GM18498 (cell line): ENCODE measurements around the gene AFF3.

Experiments used
- ATAC-seq: cut with Tn5 transposase; IDR thresholded peaks from one replicate; pipeline ENCODE4 v1.9.1; 2021; ENCODE audit warnings: mild to moderate bottlenecking, moderate library complexity; ENCODE audit not compliant: unreplicated experiment

AFF3 gene

DNA sequence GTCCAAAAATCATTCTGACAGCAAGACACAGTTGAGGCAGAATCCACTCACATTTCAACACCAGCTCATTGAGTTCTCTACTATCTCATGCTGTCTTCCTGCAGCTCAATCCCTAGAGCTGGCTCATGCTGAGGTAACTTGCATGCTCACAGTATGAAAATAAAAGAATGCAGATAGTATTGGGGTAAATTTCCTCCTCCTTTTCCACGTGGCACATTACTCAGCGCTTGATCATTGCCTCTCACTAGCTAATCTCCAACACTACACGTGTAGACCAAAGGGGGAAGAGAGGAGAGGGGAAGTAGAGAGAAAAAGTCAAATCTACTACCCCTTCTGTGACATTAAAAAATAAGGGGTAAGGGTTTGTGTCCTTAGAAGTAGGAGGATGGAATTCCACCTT is 300.6 kb downstream of the AFF3 start:
- no peak for ATAC-seq

DNA sequence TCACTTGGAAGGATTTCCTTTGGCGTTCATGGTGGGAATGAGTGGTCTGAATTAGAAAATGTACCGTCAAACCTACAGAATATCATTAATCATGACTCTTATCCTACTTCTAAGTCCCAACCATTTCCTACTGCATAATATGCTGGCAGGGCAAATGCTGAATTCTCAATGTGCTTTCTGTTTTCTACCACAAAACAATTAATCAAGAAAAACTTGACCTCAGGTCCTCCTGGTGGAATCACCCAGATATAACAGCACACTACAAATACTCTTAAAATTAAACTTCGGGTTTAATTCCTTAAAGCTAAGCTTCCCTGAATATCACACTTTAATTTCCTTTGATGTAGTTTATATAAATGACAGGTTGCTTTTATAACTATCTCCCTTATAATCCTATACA is 301.6 kb downstream of the AFF3 start:
- ATAC-seq = no peak

DNA sequence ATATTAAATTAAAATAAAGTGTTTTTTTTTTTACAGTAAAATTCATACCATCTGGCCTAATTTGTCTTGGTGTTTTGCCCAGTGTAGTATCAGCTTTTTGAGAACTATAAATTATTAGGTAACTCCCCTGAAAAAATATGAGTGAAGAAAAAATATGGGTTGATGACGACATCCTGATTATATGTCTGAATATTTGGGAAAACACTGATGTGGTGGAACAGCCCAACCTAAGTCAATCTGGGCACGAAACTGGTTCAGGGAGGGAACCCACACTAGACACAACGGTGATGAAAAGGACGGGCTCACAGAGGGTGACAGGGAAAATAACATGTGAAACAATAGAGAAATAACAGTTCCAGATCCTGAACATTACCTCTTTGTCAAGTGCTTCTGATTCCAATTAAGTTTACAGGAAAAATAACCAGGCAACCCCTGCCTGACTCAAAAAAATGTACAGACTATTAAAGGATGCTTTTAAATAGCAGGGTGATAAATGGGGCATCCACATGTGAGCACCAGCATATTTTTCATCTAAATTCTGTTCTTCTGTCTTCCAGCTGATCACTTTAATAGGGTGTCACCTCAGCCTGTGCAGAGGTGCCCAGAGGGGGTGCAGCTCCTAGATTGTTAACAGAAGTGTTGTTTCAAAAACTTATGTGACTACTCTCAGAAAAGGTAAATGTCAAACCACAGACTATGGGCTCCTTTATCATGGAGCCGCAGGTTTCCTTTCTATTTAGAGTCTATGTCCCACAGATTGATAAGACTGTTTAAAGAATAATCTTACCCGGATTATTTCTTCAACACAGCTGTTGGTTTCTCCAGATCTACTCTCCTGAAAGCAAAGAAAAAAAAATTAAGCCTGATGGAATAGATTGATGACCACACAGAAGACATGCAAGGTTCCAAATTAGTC is 305.4 kb downstream of the AFF3 start:
- no peak for ATAC-seq

DNA sequence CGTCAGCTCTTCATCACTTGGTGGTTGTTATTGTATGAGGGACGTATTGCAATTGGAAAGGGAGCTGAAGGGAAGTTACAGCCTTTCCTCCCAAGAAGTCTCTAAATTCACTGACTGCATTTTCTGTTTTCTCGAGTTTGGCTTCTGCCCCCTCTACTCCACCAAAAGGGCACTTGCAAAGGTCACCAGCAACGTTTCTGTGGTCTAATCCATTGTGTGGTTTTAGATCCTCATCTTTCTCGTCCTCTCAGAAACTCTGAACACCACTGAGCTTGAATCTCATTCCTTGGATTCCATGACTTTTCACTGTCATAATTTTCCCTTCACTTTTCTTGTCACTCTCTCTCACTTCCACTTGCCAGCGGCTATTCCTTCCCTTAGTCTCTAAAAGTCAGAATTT is 308.0 kb downstream of the AFF3 start:
- ATAC-seq = no peak

DNA sequence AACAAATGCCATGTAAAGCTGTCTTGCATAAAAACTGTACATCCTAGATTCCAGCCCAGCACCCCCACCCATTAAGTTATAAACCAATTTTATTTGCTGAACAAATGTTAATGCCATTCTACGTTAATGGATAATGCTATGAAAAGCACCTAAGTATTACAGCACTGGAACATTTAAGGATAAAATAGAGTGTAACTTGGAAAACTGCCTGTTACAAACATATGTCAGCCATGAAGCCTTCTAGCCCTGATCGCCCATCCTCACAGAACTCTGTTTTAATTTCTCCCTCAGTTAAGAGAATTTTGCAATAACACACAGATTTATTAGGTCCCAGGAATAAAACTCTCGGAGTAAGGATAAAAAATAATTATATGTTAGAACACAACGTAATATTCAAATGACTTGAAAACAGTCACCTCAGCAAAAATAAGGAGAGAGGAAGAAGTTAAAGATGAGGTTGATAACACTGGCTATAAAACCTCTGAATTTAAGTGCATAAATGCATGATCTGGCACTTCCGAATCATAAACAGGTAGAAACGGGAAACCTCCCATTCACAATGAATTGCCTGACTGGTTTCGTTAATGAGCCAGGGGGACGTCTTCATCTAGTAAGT is 308.7 kb downstream of the AFF3 start:
- no peak for ATAC-seq

DNA sequence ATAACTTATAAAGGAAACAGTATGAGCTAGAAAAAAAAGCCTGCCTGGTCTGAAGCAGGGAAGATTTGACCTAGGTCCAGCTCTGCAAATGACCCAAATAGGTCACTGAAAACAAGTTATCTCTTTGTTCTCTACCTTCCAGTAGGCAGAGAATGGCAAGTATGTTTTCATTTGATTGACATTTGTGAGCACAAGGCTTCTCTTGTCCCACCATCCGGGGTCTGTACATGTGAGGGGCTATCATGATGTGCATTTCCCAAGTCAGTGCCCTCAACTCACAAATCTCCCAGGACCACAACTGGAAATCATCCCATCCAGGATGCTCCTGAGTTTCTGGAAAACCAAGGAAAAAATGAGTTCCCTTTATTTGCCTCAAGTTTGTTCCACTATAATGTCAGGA is 309.5 kb downstream of the AFF3 start:
- no peak for ATAC-seq

DNA sequence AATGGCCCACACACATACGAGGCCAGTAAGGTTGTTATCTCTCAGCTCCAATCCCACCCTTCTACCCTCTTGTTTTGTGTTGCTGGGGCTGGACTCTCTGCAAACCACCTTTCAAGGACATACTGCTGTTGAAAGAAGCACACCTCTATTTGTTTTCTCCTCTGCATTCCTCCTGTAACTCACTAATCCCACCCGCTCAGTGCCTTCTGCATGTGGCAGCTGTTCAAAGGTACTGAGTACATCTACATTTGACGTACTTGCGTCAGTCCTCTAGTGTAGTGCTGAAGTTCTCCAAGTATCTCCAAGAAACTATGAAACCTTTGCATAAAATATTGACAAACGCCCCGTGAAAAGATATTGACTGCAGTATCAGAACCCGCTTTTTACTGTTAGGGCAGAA is 310.6 kb downstream of the AFF3 start:
- ATAC-seq = no peak

DNA sequence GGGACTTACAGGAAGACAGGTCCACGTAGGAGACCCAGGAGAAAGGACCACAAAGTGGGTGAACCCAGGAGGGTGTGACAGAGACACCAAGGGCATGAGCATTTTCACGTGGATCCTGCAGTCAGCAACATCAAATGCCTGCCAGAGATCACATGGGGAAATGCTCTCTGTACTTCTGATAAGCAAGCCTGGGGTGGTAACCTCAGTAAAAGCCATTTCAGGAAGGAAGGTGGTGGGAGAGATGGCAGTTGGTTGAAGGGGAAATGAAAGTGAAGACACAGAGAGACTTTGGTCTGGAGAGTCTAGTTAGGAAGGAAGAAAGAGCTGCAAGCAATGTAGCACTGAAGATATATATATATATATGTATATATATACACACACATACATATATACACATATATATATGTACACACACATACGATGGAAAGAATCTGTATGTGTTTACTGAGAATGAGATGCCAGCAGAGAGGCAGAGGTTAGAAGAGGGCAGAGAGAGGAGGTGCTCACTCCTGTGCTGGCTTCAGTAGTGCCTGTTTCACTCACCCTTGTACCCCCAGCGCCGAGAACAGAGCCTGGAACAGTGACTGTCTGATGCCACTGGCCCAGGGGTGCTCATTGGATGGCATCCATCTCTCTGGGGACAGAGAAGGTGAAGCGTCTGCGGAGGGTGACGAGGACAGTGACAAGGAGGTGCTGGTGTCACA is 314.9 kb downstream of the AFF3 start:
- no peak for ATAC-seq

DNA sequence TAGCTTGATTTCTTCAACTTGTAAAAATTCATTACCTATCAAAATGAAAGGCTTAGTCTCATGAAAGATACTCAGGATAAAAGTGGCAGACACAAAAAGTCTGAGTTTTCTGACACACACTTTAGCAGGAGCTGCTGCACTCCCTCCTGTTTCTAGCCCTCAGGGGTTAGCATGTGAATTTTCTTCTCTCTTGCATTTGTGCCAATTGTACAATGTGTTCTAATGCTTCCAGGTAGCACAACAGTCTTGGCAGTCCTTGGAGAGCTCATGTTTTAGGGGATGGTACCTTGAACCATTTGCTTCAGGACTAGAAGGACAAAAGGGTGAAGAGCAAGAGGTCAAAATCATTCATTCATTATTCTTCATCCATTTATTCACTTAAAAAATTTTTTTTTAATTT is 316.8 kb downstream of the AFF3 start:
- ATAC-seq = no peak

DNA sequence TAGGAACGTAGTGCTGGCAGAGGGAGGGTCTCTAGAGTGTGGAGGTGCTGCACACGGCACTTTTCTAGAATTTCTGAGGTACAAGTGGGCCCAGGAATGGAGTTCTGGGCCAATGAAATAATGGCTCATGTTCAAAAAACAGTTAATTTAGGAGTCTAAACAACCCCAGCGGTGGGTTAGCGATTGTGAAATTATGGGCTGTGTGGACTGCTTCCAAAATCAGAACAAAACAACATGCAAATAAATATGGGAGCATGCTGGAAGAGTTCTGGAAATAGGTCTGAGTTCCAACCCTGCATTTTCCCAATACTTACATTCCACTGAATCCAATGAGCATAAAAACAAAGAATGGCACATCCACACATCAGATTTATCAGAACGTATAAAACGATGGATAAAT is 317.6 kb downstream of the AFF3 start:
- no peak for ATAC-seq

DNA sequence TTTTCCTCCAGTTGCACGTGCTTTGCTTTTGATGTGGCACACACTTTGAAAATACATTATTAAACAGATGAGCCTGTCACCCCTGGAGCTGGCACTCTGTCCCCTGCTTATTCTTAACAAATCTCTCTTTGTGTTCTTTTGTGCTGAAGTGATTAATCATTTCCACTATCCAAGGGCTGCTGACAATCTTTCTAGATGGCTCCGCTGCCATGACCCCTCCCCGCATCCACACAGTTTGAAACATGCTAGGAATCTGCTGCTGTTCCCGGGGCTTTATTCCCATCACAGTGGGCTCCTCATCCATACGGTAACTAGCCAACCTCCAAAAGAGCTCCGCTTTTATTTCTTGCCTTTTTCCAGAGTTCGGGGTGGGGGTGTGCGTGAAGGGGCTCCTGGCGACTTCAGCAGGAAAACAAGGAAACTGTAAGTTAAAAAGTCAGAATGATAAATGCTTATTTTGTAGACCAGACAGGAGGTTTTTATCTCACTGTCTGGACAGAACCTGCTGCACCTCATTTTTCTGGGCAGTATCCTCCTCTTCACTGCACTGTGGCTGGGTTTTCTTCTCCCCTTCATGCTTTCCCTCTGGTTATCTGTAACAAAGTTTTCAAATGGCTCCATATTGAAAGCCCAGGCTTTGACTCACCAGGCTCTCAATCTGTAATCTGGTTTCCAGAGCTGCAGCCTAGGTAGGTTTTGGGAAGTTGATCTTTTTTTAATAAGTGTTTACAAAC is 319.7 kb downstream of the AFF3 start:
- ATAC-seq = no peak

DNA sequence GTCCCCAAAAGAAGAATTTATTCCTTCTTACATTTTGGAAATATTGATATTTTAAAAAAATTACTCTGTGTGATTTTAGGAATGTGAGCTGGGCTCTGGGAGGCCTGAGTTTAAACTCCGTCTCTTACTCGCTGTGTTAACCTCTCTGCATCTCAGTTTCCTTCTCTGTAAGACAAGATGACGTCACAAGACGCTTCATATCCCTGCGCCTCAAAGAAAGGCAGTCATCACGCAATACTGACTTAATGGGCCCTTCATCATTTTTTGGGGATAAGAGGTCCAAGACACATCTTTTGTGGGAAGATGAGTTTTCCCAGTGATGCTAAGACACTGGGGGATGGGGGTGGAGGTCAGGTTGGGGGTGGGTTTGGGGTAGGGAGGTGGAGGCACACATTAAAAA is 320.4 kb downstream of the AFF3 start:
- ATAC-seq = no peak

DNA sequence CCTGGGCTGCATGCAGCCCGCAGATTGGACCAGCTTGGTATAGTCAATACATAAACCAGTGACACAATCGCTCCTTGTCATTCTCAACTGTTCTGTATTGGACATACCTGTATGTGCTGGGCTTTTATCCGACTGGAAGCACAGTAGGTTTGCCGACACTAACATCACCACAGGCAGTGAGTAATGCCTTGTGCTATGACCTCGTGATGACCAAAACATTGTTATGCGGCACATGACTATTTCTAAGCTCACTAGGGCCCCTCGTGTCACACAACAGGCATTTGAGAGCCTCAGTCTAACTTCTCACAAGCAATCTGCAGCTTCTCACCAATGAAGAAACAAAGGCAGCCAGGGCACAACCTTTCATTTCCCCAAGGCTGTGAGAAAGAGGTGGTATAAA is 320.8 kb downstream of the AFF3 start:
- no peak for ATAC-seq

DNA sequence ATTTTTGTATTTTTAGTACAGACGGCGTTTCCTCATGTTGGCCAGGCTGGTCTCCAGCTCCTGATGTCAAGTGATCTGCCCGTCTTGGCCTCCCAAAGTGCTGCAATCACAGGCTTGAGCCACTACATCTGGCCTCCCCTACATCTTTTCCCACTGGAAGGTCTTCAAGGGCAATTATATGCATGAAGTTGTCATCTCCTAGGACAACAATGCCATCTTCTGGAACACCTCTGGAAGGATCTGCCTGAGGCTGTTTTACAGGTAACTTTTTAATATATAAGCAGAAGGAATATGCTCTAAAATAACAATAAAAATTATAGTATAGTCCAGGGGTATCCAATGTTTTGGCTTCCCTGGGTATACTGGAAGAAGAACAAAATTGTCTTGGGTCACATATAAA is 321.4 kb downstream of the AFF3 start:
- ATAC-seq = no peak

DNA sequence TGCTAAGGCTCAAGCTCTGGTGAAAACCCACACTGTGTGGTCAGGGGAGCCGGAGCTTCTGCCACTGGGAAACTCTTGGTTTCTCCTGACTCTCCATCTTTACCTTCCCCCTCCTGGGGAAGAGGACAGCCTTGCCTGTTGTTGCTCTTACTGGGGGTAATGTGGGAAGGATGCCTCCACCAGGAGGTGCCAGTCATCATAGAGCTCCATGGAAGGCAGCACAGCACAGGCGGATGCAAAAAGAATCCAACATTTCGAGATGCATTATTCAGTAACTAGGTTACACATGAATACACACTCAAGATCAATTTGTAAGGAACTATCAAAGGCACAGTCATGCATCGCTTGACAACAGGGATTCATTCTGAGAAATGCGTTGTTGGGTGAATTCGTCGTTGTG is 322.6 kb downstream of the AFF3 start:
- ATAC-seq = no peak

DNA sequence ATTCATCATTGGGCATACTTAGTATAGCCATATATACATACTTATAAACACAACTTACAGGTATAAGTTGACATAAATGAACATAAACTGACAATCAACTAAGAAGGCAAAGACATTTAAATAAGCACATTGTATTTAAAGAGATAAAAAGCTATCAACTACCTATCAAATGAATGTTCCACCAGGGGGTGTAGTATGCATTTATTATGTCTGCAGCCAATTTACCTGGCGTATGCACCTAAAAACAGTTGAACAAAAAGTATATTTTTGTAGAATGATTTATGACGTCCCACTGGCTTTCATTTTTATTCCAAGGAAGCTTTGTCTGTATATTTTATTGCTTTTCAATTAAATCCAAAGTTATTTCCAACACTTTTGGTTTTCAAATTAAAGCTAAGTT is 323.5 kb downstream of the AFF3 start:
- ATAC-seq = no peak

DNA sequence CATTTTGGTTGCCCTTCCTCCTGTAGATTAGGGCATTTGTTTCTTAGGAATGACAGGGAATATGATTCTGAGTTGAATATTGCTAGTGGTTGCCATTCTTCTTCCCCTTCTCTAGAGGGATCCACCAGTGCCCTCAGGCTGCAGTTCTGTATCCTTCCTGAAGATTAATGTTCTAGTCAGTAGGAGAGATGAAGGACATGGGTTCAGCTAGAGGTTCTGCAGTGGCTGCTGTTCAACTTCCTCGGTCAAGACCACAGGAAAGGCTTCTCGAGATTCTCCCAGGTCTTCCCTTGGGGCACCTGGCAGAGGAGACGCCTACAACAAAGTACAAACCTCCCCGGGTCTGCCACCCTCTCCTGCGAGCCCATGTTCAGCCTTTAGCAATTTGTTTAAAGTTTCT is 325.5 kb downstream of the AFF3 start:
- no peak for ATAC-seq

DNA sequence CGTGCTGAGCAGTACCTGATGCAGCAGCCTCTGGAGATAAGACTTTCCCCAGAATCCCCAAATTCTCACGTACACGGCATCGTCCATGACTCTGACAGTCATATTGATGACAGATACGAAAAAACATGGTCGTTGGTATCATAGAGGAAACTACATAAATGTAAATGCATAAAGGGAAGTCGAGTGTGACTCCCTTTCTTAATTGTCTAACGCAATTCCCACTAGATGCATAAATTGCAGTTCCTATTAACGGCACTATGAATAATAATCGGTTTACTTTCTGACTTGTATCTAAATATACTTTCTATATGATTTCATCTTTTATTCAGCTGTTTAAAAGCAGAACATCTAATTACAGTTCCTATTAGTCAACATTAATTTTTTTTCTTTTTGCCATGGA is 330.0 kb downstream of the AFF3 start:
- ATAC-seq = no peak

DNA sequence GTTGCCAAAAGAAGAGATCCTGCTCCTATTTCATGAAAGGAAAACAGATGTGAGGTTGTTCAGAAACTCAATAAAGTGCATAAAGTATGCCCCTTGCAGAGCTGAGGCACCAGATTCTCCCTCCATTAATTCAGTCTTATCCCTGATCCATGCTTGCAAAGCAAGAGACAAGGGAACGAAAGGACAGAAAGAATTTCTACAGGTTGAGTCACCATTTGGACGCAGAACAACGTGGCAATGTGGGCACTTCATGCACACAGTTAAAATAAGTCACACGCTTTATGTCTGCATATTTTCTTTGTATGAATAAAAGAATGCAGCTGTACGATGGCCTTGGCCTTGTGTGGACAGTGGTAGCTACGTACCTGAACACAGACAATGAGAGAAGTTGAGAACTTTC is 330.8 kb downstream of the AFF3 start:
- ATAC-seq = no peak

DNA sequence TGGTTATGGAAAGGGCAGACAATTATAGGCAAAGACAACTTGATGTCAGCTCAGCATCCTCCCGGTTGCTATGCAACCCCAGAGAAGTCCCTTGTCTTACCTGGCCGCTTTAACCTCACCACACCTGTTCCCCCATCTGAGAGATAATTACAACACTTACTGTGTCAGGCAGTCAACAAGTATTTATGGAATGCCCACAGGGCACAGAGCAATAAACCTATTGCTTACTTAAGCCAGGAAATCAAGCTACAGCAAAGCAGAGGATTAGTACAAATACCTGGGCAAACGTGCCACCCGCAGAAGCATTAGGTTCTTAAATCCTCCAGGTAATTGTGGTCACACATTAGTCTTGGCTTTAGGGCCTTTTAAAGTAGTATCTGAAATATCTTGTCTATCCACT is 332.2 kb downstream of the AFF3 start:
- no peak for ATAC-seq

DNA sequence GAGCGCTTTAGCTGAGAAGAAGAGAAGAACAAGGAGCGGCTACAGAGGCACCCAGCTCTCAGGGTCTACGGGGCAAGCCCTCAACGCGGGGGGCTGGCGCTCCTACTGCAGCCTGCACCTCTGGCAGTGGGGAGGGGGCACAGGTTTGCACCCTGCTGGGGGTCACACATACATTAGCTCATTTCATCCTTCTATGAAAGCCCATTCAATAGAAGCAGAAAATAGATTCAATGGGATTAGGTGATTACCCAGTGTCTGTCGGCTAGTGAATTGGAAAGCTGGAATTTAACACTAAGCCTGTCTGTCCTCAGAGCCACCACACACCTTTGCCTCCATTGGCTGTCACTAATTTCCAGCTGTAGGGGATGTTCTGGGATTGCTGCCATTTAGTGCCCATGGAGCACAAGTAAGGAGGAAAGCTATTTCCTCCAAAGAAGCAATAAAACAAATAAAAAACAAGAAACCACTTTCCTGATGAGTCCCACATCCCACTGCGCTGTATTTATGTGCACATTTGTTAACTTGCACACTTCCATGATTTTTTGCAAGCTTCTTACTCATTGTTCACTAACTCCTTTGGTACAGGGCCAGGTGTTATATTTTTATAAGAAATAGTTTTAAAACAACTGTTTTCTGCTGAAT is 333.0 kb downstream of the AFF3 start:
- ATAC-seq = no peak
